NCI-H460 (cell line): ENCODE data around the gene ZXDC. TPM values are rescaled to one million over a fixed set of nuclear protein-coding genes. Genes with fewer than 3 reads are reported as not detected.
A peak's percentile ranks its signal among the peaks of the same experiment; 100 is the strongest.

Experiments
- DNase-seq: peaks from one replicate; pipeline ENCODE4 v3.0.0-alpha.2; 2016; ENCODE audit warnings: low read depth; ENCODE audit errors: extremely low read depth
- total RNA-seq: library from RNA; depleted of rRNA; stranded (reverse); fragments of >200 nt; shearing (Covaris generic); gene quantifications from 2 replicates; pipeline ENCODE4 v1.2.3, GENCODE V29; 2014

Gene ZXDC
- total RNA-seq, 1 experiment from 2014 or later, result 20.6 TPM

DNA sequence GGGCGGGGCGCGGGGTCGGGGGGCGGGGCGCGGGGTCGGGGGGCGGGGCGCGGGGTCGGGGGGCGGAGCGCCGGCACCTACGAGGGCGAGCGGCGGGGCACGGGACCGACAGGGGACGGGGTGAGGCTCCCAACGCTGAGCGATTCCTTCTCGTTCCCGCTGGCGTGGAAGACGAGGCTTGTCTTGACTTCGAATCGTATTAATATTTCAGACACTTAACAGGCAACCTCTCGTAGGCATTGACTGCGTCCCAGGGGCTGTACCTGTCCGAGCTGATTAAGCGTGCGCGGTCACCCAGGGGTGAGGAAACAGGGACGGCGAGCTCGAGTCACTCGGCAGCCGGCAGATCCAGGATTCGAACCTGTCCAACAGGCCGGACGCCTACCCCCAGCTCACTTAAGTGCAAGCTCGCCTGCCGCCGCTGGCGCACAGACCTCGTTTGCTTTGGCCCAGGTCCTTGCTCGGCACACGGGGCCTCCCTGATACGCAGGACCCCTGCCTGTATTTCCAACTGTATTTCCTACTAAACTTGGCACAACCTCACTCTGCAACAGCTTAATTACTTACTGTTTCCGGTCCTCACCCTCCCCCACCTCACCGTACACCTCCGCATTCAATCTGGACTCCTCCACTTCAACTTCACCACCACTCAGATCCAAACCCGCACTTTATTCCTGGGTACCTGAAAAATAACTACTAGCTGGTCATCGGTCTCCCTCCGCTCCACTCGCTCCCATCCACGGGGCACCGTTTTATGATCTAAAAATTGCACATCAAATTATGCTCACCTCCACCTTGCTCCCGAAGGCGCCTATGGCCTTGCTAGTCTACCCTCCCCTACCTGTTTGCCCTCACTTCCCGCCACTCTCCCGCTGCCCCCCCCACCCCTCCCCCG lies 722 bp upstream of the ZXDC start:
- no peak for DNase-seq

GRCh38 chr3:126474498-126475412 lies 936 bp downstream of the ZXDC start:
- DNase-seq, result no peak

GRCh38 chr3:126473292-126474168 lies 2.2 kb downstream of the ZXDC start:
- no peak for DNase-seq

- DNase-seq, result peak; percentile 85
Measured at GRCh38 chr3:126472277-126473006, 3.2 kb downstream of the ZXDC start.

DNA sequence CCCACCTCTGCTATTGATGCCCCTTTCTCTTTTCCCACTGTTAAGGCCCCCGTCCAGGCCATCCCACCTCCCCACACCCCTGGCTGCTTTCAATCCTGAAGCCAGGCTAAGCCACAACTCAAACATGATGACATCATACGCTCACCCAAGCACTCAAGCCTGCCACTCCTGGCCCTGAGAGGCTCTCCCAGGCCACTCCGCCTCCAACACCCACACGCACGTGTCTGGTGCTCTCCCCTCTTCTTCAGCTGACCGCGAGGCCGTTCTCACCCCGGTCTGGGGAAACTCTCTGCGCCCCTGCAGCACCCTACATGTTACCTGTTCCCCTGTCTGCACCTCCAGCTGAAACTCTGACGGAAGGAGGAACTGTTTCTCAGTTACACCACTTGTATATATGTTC lies 6.2 kb downstream of the ZXDC start:
- DNase-seq, result no peak

- DNase-seq, result no peak
Measured at GRCh38 chr3:126468028-126468891, 7.4 kb downstream of the ZXDC start.

DNA sequence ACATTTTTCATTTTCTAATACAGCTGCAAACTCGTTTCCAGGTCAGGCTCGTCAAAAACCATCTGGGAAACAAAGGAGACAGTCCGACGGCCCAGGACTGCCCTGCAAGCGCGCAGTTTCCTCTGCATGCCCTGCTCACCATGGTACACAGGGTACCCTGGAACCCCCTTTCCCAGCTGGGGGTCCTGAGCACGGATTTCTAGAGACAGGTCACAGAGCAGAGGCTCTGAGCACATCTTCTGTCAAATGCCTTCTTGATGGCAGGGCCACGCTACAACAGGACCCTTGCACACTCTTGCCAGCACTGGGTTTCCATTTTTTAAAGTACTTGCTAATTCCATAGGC lies 8.1 kb downstream of the ZXDC start:
- no peak for DNase-seq

DNA sequence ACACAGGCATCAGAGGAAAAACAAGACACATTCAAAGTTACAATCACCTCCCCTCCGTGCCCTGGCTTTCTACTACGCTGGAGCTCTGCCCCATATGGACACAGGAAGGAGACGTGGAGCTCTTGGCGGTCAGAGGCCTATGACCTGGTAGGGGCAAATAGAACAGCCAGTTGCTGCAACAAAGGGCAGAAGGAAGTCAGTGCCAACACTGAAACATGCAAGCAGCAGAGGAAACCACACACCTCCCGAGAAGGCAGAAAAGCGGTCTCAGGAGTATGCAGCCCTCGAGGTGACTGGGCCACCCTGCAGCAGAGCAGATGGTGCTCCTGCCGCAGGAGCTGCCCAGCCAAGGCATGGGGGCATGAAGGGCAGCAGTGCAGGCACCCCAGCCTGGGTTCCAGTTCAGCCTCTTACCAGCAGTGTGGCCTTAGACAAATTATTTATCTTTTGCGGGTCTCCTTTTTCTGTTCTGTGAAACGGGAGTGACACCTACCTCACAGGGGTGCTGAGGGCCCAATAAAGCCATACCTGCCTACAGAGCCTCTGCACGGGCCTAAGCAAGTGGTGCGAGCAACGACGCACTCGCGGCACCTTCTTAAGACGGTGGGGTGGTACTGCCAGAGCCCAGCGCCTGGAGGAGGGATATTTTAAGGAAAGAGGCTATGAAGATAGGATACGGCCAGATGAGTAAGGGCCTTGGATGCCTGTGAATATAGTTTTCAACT lies 8.6 kb downstream of the ZXDC start:
- DNase-seq, result no peak

DNA sequence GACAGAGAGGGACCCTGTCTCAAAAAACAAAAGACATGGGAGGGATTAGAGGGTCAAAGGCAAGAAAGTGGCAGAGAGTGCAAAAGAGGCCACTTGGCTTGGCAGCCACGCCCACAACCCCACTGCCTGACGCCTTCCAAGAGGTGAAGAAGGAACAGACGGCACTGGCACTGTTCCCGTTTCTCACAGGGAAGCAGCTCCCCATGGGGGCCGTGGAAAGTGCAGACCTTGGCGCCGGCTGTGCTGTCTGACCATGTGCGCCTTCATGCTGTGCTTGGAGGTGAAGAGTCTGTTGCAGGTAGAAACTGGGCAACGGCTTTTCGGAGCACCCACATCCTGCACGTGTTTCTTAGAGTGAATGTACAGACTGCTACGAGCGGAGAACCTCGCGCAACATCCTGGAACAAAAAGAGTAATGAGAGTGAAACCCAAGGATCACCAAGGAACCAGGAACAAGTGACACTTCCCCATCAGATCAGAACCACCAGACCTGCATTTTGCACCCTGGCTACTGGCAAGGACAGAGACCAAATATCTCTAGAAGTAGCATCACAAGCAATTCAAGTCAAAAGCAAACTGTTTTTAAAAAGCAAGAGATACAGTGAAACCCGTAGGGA lies 9.7 kb downstream of the ZXDC start:
- DNase-seq, result no peak

DNA sequence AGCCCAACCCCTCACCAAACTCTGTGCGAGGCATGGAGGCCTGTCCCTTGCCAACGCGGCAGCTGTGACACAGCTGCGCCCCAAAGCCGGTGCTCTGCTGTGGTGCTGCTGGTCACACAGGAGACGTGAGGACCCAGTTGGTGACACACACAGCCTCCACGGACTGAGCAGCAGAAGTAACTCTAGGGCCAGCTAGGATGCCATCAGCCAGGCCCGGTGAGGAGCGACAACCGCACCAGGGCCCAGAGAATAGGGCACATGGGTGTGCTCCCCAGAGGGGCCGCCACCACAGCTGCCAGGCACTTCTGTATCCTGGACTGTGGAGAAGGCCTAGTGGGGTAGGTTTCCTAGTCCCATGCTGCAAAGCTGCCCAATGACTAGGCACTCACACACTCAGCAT lies 10.7 kb downstream of the ZXDC start:
- no peak for DNase-seq

DNA sequence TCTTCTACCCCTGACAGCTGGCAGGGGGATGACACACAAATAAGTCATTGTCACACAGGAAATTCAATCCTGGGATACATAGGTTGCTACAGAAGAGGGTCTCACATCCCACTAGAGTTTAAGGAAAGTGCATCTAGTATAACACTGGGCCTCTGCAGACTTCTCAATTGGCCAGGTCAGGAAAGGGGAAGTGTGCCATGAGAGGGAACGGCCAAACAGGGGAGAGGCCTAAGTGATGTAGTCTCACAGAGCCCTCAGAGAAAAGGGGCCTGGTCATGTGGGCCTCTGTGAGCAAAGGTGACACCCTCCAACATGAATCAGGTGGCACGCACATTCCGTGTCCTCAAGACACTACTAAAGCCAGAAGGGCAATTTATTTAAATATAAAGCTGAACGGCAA lies 11.2 kb downstream of the ZXDC start:
- DNase-seq, result no peak

- no peak for DNase-seq
Measured at GRCh38 chr3:126464093-126464492, 11.6 kb downstream of the ZXDC start.

DNA sequence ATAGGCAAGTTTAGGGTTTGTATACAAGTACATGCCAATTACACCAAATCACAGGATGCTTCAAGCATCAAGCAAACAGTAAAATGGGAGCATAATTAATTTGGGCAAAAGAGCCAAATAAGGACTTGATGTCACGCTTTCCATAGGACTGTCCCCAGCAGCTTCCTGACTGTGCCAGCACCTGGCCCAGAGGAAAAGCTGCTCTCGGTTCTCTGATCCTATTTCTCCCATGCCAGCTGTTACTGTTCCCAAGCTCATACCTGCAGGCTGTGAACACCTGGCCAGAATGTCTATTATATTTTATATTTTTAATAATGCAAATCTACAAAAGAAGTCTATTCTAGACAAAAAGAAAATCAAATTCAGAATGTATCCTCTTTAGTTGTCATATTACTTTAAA lies 12.2 kb downstream of the ZXDC start:
- no peak for DNase-seq

DNA sequence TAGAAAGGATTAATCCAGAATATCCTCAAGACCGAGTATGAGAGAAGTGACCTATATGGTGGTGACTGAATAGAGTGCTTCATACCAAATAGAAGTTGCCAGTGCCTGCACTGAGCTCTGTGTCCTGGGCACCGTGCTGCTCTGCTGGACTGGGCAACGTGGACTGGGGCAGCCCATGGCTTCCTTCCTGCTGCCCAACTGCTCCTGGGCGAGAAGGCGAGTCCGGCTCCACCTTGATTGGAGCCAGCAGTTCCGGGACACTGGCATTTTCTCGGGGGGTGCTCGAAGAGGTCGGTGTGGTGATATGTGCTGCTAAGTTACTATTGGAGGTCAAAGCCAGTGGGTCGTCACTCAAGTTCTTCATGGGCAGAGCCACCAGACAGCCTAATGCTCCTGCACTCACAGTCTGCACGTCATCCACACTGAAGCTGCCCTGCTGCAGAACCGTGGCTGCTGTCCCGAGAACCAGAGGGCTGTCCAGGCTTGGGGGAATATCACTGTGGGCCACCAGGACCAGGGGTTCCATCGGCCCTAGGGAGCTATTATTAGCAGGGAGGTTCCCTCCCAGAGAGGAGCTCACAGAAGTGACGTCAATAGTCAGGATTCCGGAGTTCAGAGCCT lies 14.1 kb downstream of the ZXDC start:
- DNase-seq, result no peak

DNA sequence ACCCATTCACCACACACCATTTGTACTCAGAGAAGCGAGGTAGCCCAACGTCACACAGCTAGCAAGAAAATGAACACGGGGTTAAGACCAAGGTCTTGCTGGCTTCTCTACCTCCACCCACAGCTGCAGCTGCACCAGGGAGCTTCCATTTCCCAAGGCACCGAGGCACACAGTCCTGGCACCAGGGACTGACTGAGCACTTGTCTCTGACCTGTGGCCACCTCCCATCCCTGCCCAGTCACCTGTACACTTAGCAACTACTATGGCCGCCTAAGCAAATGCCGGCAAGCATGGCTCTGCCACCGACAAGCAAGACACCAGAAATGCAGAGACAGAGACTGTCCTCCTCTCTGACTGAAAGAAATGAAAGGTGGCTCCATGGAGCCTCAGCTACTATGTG lies 15.3 kb downstream of the ZXDC start:
- DNase-seq, result no peak

- DNase-seq, result no peak
Measured at GRCh38 chr3:126459763-126460127, 15.9 kb downstream of the ZXDC start.

- DNase-seq, result no peak
Measured at GRCh38 chr3:126459111-126459762, 16.5 kb downstream of the ZXDC start.
